ENCODE data around the gene CALML5. TPM values are rescaled to one million over a fixed set of nuclear protein-coding genes. Genes with fewer than 3 reads are reported as not detected.

CALML5 gene
- total and polyA plus RNA-seq, 4 donors = not detected

Other genes starting within 250 kb of the CALML5 start
- gene UCN3, start 134.6 kb downstream of the CALML5 start, total RNA-seq = not detected
- gene UCN3, start 134.6 kb downstream of the CALML5 start, polyA plus RNA-seq = under 1 TPM in 1 of 2 donors, not detected in 1; 0.75 TPM
- gene TUBAL3, start 94.7 kb downstream of the CALML5 start, total RNA-seq = not detected
- gene TUBAL3, start 94.7 kb downstream of the CALML5 start, polyA plus RNA-seq = 10 to 100 TPM in 1 of 2 donors, under 1 TPM in 1; 0.28 to 10.6 TPM
- 100 to 1,000 TPM; 266 to 451 TPM for gene NET1, start 87.0 kb downstream of the CALML5 start, total RNA-seq
- gene NET1, start 87.0 kb downstream of the CALML5 start, polyA plus RNA-seq = 100 to 1,000 TPM in 1 of 2 donors, 10 to 100 TPM in 1; 76.2 to 240 TPM
- not detected for gene CALML3, start 25.4 kb upstream of the CALML5 start, total RNA-seq
- under 1 TPM; 0.10 to 0.13 TPM for gene CALML3, start 25.4 kb upstream of the CALML5 start, polyA plus RNA-seq
- gene ASB13, start 167.0 kb upstream of the CALML5 start, total RNA-seq = 10 to 100 TPM; 23.2 to 25.0 TPM
- gene ASB13, start 167.0 kb upstream of the CALML5 start, polyA plus RNA-seq = 10 to 100 TPM; 19.2 to 35.1 TPM
- 10 to 100 TPM; 68.2 to 72.6 TPM for gene TASOR2, start 185.3 kb upstream of the CALML5 start, total RNA-seq
- 10 to 100 TPM in 1 of 2 donors, 1 to 10 TPM in 1; 2.3 to 11.0 TPM for gene TASOR2, start 185.3 kb upstream of the CALML5 start, polyA plus RNA-seq